Measurements from ENCODE around the gene TNXB. TPM values are rescaled to one million over a fixed set of nuclear protein-coding genes. Genes with fewer than 3 reads are reported as not detected.

TNXB gene
- total and polyA plus RNA-seq, 9 of the 15 experiments (the other 6 are each of a cell fraction or from before 2014, with no cell fraction given) = 0.14 to 28.1 (median 12.4) TPM

GRCh38 chr6:32057966-32058365, 51.2 kb downstream of the TNXB start (continued):
- TF ChIP-seq HNRNPK (IDR thresholded peaks at IDR 0.05; ENCODE audit: low read depth, low read length, poor library complexity, severe bottlenecking) (no peak), ZNF197 (CRISPR knock-in tag; IDR thresholded peaks at IDR 0.05; ENCODE audit: low read depth) (no peak), ZNF551 (CRISPR knock-in tag; IDR thresholded peaks at IDR 0.05) (no peak), MTA1 (IDR thresholded peaks at IDR 0.05; ENCODE audit: borderline replicate concordance) (no peak)

- no peak for FAIRE-seq
- Histone ChIP-seq H3K4me2 (ENCODE audit: insufficient read depth, low read length) (no peak overlapping the region), H3K4me3 (no peak overlapping the region), H3K4me1 (replicated peaks in 1 of 2; ENCODE audit: control insufficient read depth in 2 of 2, insufficient read depth in 2 of 2, low read length in 2 of 2) (peaks cover 0 to 26% of the 10 kb centered on the region in 2 experiments; a peak in 2 of 5 replicates), H3K9me3 (replicated peaks; ENCODE audit: control insufficient read depth, insufficient read depth, low read depth, low read length) (no peaks in the 10 kb centered on the region), H3K79me2 (ENCODE audit: control insufficient read depth, insufficient read depth, low read length) (no peaks in the 10 kb centered on the region), H4K20me1 (replicated peaks; ENCODE audit: control insufficient read depth, insufficient read depth, low read length) (no peaks in the 10 kb centered on the region), H3K9me1 (ENCODE audit: control insufficient read depth, insufficient read depth, low read length) (no peaks in the 10 kb centered on the region), H3K27ac (ENCODE audit: extremely low read depth, low read depth, low read length) (no peak overlapping the region), H3K36me3 (ENCODE audit: control insufficient read depth, insufficient read depth, low read length) (no peaks in the 10 kb centered on the region), H2AFZ (ENCODE audit: low read depth, low read length) (no peak overlapping the region), H3K27me3 (ENCODE audit: control insufficient read depth in 2 of 2, insufficient read depth in 2 of 2, low read length in 2 of 2) (peaks cover 10 to 12% of the 10 kb centered on the region in 2 experiments; a peak in 4 of 5 replicates), H3K9ac (ENCODE audit: insufficient read depth in 1 of 2, low read depth in 2 of 2, low read length in 2 of 2) (no peak overlapping the region)
- ATAC-seq = no peak
- no peak for DNase-seq (ENCODE audit: extremely low read depth in 1 of 4, low spot score in 3 of 4)
- BruUV-seq (replicated peaks) = no TSS peak
- 45% methylated on average over 7 of the region's 7 CpGs for WGBS (ENCODE audit: insufficient coverage, low coverage, missing lambda C conversion rate)
- ChIA-PET CTCF (ENCODE audit: low intra/inter-chr PET ratio) (no interaction called here), POLR2A (no interaction called here)
- in situ Hi-C loops (cut with MboI) (no loop called here), intact Hi-C loops (cut with micrococcal nuclease) (no loop called here)
- TF ChIP-seq TARDBP (IDR thresholded peaks at IDR 0.05) = no peak
- no peak for TF ChIP-seq FOXK2 (conservative IDR thresholded peaks at IDR 0.05 in 1 of 2, IDR thresholded peaks at IDR 0.05 in 1 of 2; ENCODE audit: low read depth in 2 of 2)
- no peak for TF ChIP-seq ZNF75A (CRISPR knock-in tag; IDR thresholded peaks at IDR 0.05)
- no peak for TF ChIP-seq CC2D1A (IDR thresholded peaks at IDR 0.05)
- no peak for TF ChIP-seq ZNF592 (IDR thresholded peaks at IDR 0.05)
- no peak for TF ChIP-seq TGIF2 (CRISPR knock-in tag; IDR thresholded peaks at IDR 0.05)
- TF ChIP-seq ZBED1 (IDR thresholded peaks at IDR 0.05) = no peak
- TF ChIP-seq CHCHD3 (CRISPR knock-in tag; IDR thresholded peaks at IDR 0.05) = no peak
- no peak for TF ChIP-seq NR2F6 (CRISPR knock-in tag; IDR thresholded peaks at IDR 0.05)
- TF ChIP-seq MTA1 (IDR thresholded peaks at IDR 0.05; ENCODE audit: borderline replicate concordance) = no peak
- TF ChIP-seq, protein P1, sequence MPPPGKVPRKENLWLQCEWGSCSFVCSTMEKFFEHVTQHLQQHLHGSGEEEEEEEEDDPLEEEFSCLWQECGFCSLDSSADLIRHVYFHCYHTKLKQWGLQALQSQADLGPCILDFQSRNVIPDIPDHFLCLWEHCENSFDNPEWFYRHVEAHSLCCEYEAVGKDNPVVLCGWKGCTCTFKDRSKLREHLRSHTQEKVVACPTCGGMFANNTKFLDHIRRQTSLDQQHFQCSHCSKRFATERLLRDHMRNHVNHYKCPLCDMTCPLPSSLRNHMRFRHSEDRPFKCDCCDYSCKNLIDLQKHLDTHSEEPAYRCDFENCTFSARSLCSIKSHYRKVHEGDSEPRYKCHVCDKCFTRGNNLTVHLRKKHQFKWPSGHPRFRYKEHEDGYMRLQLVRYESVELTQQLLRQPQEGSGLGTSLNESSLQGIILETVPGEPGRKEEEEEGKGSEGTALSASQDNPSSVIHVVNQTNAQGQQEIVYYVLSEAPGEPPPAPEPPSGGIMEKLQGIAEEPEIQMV (tag; conservative IDR thresholded peaks at IDR 0.05; ENCODE audit: low read depth) = no peak
- TF ChIP-seq SIN3A (IDR thresholded peaks at IDR 0.05; ENCODE audit: borderline replicate concordance in 2 of 2, control insufficient read depth in 1 of 2, low read depth in 2 of 2, low read length in 2 of 2) = no peak
- no peak for TF ChIP-seq SIN3B (IDR thresholded peaks at IDR 0.05; ENCODE audit: low read depth)
- TF ChIP-seq HMBOX1 (IDR thresholded peaks at IDR 0.05) = no peak
These were observed 52.9 kb downstream of the TNXB start for GRCh38 chr6:32056254-32056653.

Data from K562 (cell line).